HEK293 (cell line): ENCODE data around the gene GNG3.

ENCODE experiments used
- CTCF ChIA-PET: fragments of 350-600 bp; formaldehyde crosslinking; extraction: SDS; loops from one replicate; lab custom pipeline; 2021; ENCODE audit warnings: antibody characterized with exemption; lab: Yijun Ruan, JAX
- POLR2A ChIA-PET: fragments of 300-600 bp; formaldehyde crosslinking; extraction: SDS; loops from one replicate; lab custom pipeline; 2020; ENCODE audit warnings: antibody characterized with exemption, inconsistent platforms; lab: Yijun Ruan, JAX
- H3K27ac ChIP-seq: fragments of 200-500 bp; sonication (Bioruptor generic); 2 replicates; pipeline ENCODE4 v1.5.1; 2014; ENCODE audit warnings: low read depth, low read length, control low read depth, inconsistent platforms; ENCODE audit errors: extremely low read depth
- H3K36me3 ChIP-seq, 2 experiments: fragments of 200-500 bp in 1 of 2; sonication (Bioruptor generic) in 1 of 2; 1 replicate in 1 of 2; 2 replicates in 1 of 2; pipeline ENCODE4 v1.5.1; 2014 to 2017; ENCODE audit warnings: inconsistent platforms in 2 of 2, low read length in 2 of 2; ENCODE audit not compliant: control insufficient read depth in 2 of 2, insufficient read depth in 1 of 2
- H3K4me1 ChIP-seq: fragments of 200-500 bp; sonication (Bioruptor generic); 2 replicates; pipeline ENCODE4 v1.5.1; 2014; ENCODE audit warnings: mild to moderate bottlenecking, low read length, inconsistent platforms; ENCODE audit not compliant: control insufficient read depth, insufficient read depth
- H3K4me3 ChIP-seq: 2 replicates; pipeline ENCODE4 v1.5.1; 2011; ENCODE audit warnings: low read depth, mild to moderate bottlenecking, control low read depth, low read length, moderate library complexity
- H3K9me3 ChIP-seq: fragments of 200-500 bp; sonication (Bioruptor generic); 2 replicates; pipeline ENCODE4 v1.5.1; 2014; ENCODE audit warnings: low read depth, low read length, inconsistent platforms; ENCODE audit not compliant: control insufficient read depth, insufficient read depth
- HIC1 ChIP-seq: fragments of 450-650 bp; formaldehyde crosslinking; IDR thresholded peaks from 2 replicates; pipeline ENCODE4 v1.5.1; 2016; ENCODE audit warnings: missing biosample characterization, missing genetic modification characterization
- KLF1 ChIP-seq: fragments of 450-650 bp; formaldehyde crosslinking; IDR thresholded peaks from 2 replicates; pipeline ENCODE4 v1.5.1; 2016; ENCODE audit warnings: missing biosample characterization, missing genetic modification characterization
- KLF9 ChIP-seq: fragments of 450-650 bp; formaldehyde crosslinking; IDR thresholded peaks from 2 replicates; pipeline ENCODE4 v1.5.1; 2016; ENCODE audit warnings: missing biosample characterization, missing genetic modification characterization, low read depth
- PRDM4 ChIP-seq: fragments of 450-650 bp; formaldehyde crosslinking; IDR thresholded peaks from 2 replicates; pipeline ENCODE4 v1.5.1; 2017; ENCODE audit warnings: missing biosample characterization, missing genetic modification characterization
- WT1 ChIP-seq: fragments of 450-650 bp; formaldehyde crosslinking; IDR thresholded peaks from 2 replicates; pipeline ENCODE4 v1.5.1; 2016; ENCODE audit warnings: missing biosample characterization, missing genetic modification characterization
- ZBTB8A ChIP-seq: fragments of 450-650 bp; formaldehyde crosslinking; IDR thresholded peaks from 2 replicates; pipeline ENCODE4 v1.5.1; 2016; ENCODE audit warnings: missing biosample characterization, missing genetic modification characterization
- ZFHX2 ChIP-seq: fragments of 450-650 bp; formaldehyde crosslinking; conservative IDR thresholded peaks from 2 replicates; pipeline ENCODE4 v1.5.1; 2016; ENCODE audit warnings: missing biosample characterization, missing genetic modification characterization
- ZFP69B ChIP-seq: fragments of 450-650 bp; formaldehyde crosslinking; IDR thresholded peaks from 2 replicates; pipeline ENCODE4 v1.5.1; 2016; ENCODE audit warnings: missing biosample characterization, missing genetic modification characterization
- ZNF10 ChIP-seq: fragments of 450-650 bp; formaldehyde crosslinking; IDR thresholded peaks from 2 replicates; pipeline ENCODE4 v1.5.1; 2017; ENCODE audit warnings: missing biosample characterization, missing genetic modification characterization
- ZNF174 ChIP-seq: fragments of 450-650 bp; formaldehyde crosslinking; IDR thresholded peaks from 2 replicates; pipeline ENCODE4 v1.5.0; 2017; ENCODE audit warnings: missing biosample characterization, mild to moderate bottlenecking, missing genetic modification characterization
- ZNF184 ChIP-seq: fragments of 450-650 bp; IDR thresholded peaks from 2 replicates; pipeline ENCODE4 v1.5.1; 2018; ENCODE audit warnings: missing biosample characterization, mild to moderate bottlenecking, missing genetic modification characterization
- ZNF23 ChIP-seq: fragments of 450-650 bp; formaldehyde crosslinking; IDR thresholded peaks from 2 replicates; pipeline ENCODE4 v1.5.1; 2016; ENCODE audit warnings: missing biosample characterization, missing genetic modification characterization, borderline replicate concordance
- ZNF37A ChIP-seq: fragments of 450-650 bp; IDR thresholded peaks from 2 replicates; pipeline ENCODE4 v1.5.1; 2018; ENCODE audit warnings: missing biosample characterization, missing genetic modification characterization
- ZNF433 ChIP-seq: fragments of 450-650 bp; formaldehyde crosslinking; IDR thresholded peaks from 2 replicates; pipeline ENCODE4 v1.5.1; 2016; ENCODE audit warnings: missing biosample characterization, missing genetic modification characterization, low read depth
- ZNF501 ChIP-seq: fragments of 450-650 bp; formaldehyde crosslinking; IDR thresholded peaks from 2 replicates; pipeline ENCODE4 v1.5.1; 2016; ENCODE audit warnings: missing biosample characterization, missing genetic modification characterization
- ZNF514 ChIP-seq: fragments of 450-650 bp; formaldehyde crosslinking; IDR thresholded peaks from 2 replicates; pipeline ENCODE4 v1.5.1; 2016; ENCODE audit warnings: missing biosample characterization, missing genetic modification characterization
- ZNF521 ChIP-seq: fragments of 450-650 bp; formaldehyde crosslinking; IDR thresholded peaks from 2 replicates; pipeline ENCODE4 v1.5.1; 2017; ENCODE audit warnings: missing biosample characterization, mild to moderate bottlenecking, missing genetic modification characterization
- ZNF549 ChIP-seq: fragments of 450-650 bp; IDR thresholded peaks from 2 replicates; pipeline ENCODE4 v1.5.1; 2018; ENCODE audit warnings: missing biosample characterization, missing genetic modification characterization, mild to moderate bottlenecking, inconsistent platforms, moderate library complexity
- ZNF571 ChIP-seq: fragments of 450-650 bp; formaldehyde crosslinking; IDR thresholded peaks from 2 replicates; pipeline ENCODE4 v1.5.0; 2017; ENCODE audit warnings: missing biosample characterization, missing genetic modification characterization
- ZNF623 ChIP-seq: fragments of 450-650 bp; formaldehyde crosslinking; IDR thresholded peaks from 2 replicates; pipeline ENCODE4 v1.5.1; 2016; ENCODE audit warnings: missing biosample characterization, missing genetic modification characterization
- ZNF660 ChIP-seq: fragments of 450-650 bp; IDR thresholded peaks from 2 replicates; pipeline ENCODE4 v1.5.1; 2018; ENCODE audit warnings: missing biosample characterization, mild to moderate bottlenecking, missing genetic modification characterization
- ZNF776 ChIP-seq: fragments of 450-650 bp; formaldehyde crosslinking; IDR thresholded peaks from 2 replicates; pipeline ENCODE4 v1.5.0; 2017; ENCODE audit warnings: missing biosample characterization, missing genetic modification characterization, borderline replicate concordance
- ZNF777 ChIP-seq: fragments of 450-650 bp; formaldehyde crosslinking; IDR thresholded peaks from 2 replicates; pipeline ENCODE4 v1.5.1; 2017; ENCODE audit warnings: missing biosample characterization, missing genetic modification characterization, borderline replicate concordance
- ZNF830 ChIP-seq: fragments of 450-650 bp; IDR thresholded peaks from 2 replicates; pipeline ENCODE4 v1.5.0; 2018; ENCODE audit warnings: missing biosample characterization, missing genetic modification characterization, low read depth, mild to moderate bottlenecking, moderate library complexity
- ZNF837 ChIP-seq: fragments of 450-650 bp; formaldehyde crosslinking; IDR thresholded peaks from 2 replicates; pipeline ENCODE4 v1.5.1; 2016; ENCODE audit warnings: missing biosample characterization, missing genetic modification characterization

GNG3 gene

GRCh38 chr11:62713343-62713742 is 5.9 kb downstream of the GNG3 start:
- peaks cover 15 to 97% of the 10 kb centered on the region in 2 experiments for H3K36me3 ChIP-seq
- CTCF ChIA-PET = no interaction called here
- TF ChIP-seq ZNF501 (tag by site-specific recombination) = no peak
- no peak for TF ChIP-seq KLF1 (tag by site-specific recombination)
- no peak for TF ChIP-seq ZNF623
- no peak for TF ChIP-seq ZNF777
- TF ChIP-seq ZNF37A = no peak
- TF ChIP-seq ZFP69B (tag by site-specific recombination) = no peak
- no peak for TF ChIP-seq ZFHX2 (tag by site-specific recombination)
- no peak for TF ChIP-seq HIC1 (tag by site-specific recombination)
- TF ChIP-seq ZNF571 (tag by site-specific recombination) = no peak
- H3K4me1 ChIP-seq = no peaks in the 10 kb centered on the region
- H3K9me3 ChIP-seq = no peaks in the 10 kb centered on the region
- POLR2A ChIA-PET = interaction anchor here (0.6 to 1.0 kb wide), 5 partner anchors 11 to 168 kb away, joined by 3 read pairs; partner anchors contain the start of genes C11orf98, CSKMT and ZBTB3
- H3K27ac ChIP-seq = no peak overlapping the region
- H3K4me3 ChIP-seq = no peak overlapping the region

- H3K36me3 ChIP-seq = peaks cover 35 to 96% of the 10 kb centered on the region in 2 experiments
- TF ChIP-seq WT1 (tag by site-specific recombination) (no peak), ZNF174 (no peak), ZNF521 (tag by site-specific recombination) (no peak), ZNF830 (tag by site-specific recombination) (no peak), ZNF184 (no peak), ZNF549 (tag by site-specific recombination) (no peak), ZNF433 (tag by site-specific recombination) (no peak), ZNF776 (tag by site-specific recombination) (no peak)
- TF ChIP-seq, all 188 proteins: peak for 0
- ChIA-PET CTCF (interaction anchor here (0.6 to 1.0 kb wide), 2 partner anchors 11 to 36 kb away, joined by 3 to 4 read pairs; no protein-coding TSS in a partner anchor), POLR2A (interaction anchor here (0.6 to 3.5 kb wide), 4 partner anchors 9 to 116 kb away, joined by 3 to 13 read pairs (median 8); partner anchors contain the start of genes BSCL2, HNRNPUL2, STX5 and ZBTB3)
- no peaks in the 10 kb centered on the region for H3K4me1 ChIP-seq
- H3K4me3 ChIP-seq = no peak overlapping the region
- H3K27ac ChIP-seq = no peak overlapping the region
- no peaks in the 10 kb centered on the region for H3K9me3 ChIP-seq
Observed at GRCh38 chr11:62715150-62716130, 8.0 kb downstream of the GNG3 start.

GRCh38 chr11:62716206-62716605 is 8.7 kb downstream of the GNG3 start:
- H3K36me3 ChIP-seq = peaks cover 38 to 96% of the 10 kb centered on the region in 2 experiments
- H3K27ac ChIP-seq = no peak overlapping the region
- ChIA-PET POLR2A (interaction anchor here (1.3 to 3.5 kb wide), 3 partner anchors 10 to 38 kb away, joined by 6 to 13 read pairs (median 11); partner anchors contain the start of genes BSCL2, HNRNPUL2 and ZBTB3), CTCF (interaction anchor here (0.6 to 1.0 kb wide), 2 partner anchors 12 to 36 kb away, joined by 3 to 4 read pairs; no protein-coding TSS in a partner anchor)
- H3K9me3 ChIP-seq = no peaks in the 10 kb centered on the region
- H3K4me1 ChIP-seq = no peaks in the 10 kb centered on the region
- no peak overlapping the region for H3K4me3 ChIP-seq
- TF ChIP-seq ZBTB8A (tag by site-specific recombination) = no peak
- TF ChIP-seq ZNF23 = no peak
- TF ChIP-seq ZNF660 (tag by site-specific recombination) = no peak
- TF ChIP-seq ZNF10 (tag by site-specific recombination) = no peak
- TF ChIP-seq PRDM4 = no peak
- TF ChIP-seq KLF9 = no peak
- no peak for TF ChIP-seq ZNF514 (tag by site-specific recombination)
- no peak for TF ChIP-seq ZNF837
